HPDE6-E6E7 (cell line): ENCODE results near the gene AGGF1.
"Not testable (repeated sequence)": the region's sequence is repeated elsewhere in the genome, so short reads cannot be mapped to it uniquely, and the experiment has no call there.

ENCODE experiments used
- DNase-seq: peaks from one replicate; pipeline ENCODE4 v3.0.0; 2011; ENCODE audit warnings: missing footprints; ENCODE audit errors: extremely low spot score

Gene AGGF1

GRCh38 chr5:77030097-77031071 is at the start of gene AGGF1:
TSS of gene AGGF1 (plus strand) at chr5:77030404. CDS start at chr5:77030767, 363 bp downstream.
- DNase-seq, result peak; percentile 82

GRCh38 chr5:76980518-76981144 is 49.6 kb upstream of the AGGF1 start:
- no peak for DNase-seq

- no peak for DNase-seq
Measured at GRCh38 chr5:76982450-76982849, 47.8 kb upstream of the AGGF1 start.

- no peak for DNase-seq
Measured at GRCh38 chr5:76983468-76983867, 46.7 kb upstream of the AGGF1 start.

GRCh38 chr5:76986825-76987526 is 43.2 kb upstream of the AGGF1 start:
- DNase-seq, result no peak

- no peak for DNase-seq
Measured at GRCh38 chr5:76990899-76991459, 39.2 kb upstream of the AGGF1 start.

GRCh38 chr5:76993436-76993835 is 36.8 kb upstream of the AGGF1 start:
- not testable (repeated sequence) for DNase-seq

GRCh38 chr5:76994337-76994736 is 35.9 kb upstream of the AGGF1 start:
- DNase-seq, result no peak

GRCh38 chr5:76998251-76998650 is 32.0 kb upstream of the AGGF1 start:
- DNase-seq, result not testable (repeated sequence)

- peak; percentile 58 for DNase-seq
Measured at GRCh38 chr5:76999451-76999850, 30.8 kb upstream of the AGGF1 start.

- no peak for DNase-seq
Measured at GRCh38 chr5:77003246-77003645, 27.0 kb upstream of the AGGF1 start.

GRCh38 chr5:77006124-77006523 is 24.1 kb upstream of the AGGF1 start:
- DNase-seq, result no peak

- DNase-seq, result no peak
Measured at GRCh38 chr5:77008413-77008812, 21.8 kb upstream of the AGGF1 start.

GRCh38 chr5:77010243-77010642 is 20.0 kb upstream of the AGGF1 start:
- no peak for DNase-seq

GRCh38 chr5:77011498-77011897 is 18.7 kb upstream of the AGGF1 start:
- DNase-seq, result no peak

- DNase-seq, result peak; percentile 39
Measured at GRCh38 chr5:77012601-77013000, 17.6 kb upstream of the AGGF1 start.

- no peak for DNase-seq
Measured at GRCh38 chr5:77015938-77016569, 14.2 kb upstream of the AGGF1 start.

- no peak for DNase-seq
Measured at GRCh38 chr5:77016962-77017361, 13.2 kb upstream of the AGGF1 start.

GRCh38 chr5:77017668-77018067 is 12.5 kb upstream of the AGGF1 start:
- no peak for DNase-seq

- no peak for DNase-seq
Measured at GRCh38 chr5:77022511-77023417, 7.4 kb upstream of the AGGF1 start.
